Measurements from ENCODE around the gene SGSM1.

Gene SGSM1

DNA sequence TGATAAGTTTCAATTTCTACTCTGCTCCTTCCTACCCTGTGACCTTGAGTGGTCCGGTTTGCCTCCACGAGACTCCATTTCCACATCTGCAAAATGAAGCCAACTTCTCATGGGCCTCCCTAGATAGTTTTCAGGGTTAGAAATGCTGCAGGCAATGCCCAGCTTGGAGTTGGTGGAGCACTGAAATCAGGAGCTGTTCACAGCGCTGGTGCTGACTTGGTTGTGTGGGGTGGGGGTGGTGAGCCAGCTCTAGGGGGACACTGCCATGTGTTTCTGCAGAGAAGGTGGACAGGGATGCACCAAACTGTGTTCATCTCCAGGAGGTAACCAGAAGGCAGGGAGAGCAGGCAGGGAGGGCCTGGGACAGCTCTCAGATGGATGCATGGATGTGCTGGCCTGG is 37.0 kb downstream of the SGSM1 start:
- no peak for DNase-seq (ENCODE audit: low spot score)

DNA sequence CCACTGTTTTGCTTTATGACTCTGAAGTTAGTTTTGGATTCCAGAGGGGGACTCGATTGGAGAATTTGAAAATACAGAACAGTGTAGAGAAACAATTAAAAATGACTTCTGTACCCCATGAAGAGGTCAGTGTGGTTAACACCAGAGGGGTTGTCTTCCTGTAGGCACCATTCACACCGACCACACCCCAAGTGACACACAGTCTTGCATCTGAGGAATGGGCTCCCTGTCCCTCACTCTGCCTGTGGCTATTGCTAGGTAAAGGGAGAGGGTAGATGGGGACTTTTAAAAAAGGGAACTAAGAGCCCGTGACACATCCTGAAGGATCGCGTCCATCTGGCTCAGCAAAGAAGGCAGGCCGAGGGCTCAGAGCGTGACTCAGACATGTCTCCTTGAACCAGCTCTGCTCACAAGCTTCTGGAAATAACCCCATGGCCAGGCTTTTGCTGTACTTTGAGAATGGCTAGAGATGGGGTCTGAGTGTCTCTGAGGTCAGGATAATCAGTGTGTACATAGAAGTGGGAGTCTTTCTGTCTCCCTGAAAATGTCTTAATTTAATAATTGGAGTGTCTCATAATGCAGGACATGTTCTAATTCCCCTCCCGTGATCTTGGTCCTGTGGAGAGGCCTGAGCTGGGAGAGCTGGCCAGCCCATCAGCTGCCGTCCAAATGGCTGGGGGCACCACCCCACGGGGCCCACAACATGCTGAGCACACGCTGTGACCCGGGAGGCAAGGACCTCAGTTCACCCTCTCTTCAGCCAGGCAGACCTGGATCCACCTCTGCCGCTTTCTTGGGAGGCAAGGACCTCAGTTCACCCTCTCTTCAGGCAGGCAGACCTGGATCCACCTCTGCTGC is 39.3 kb downstream of the SGSM1 start:
- no peak for DNase-seq (ENCODE audit: low spot score)

DNA sequence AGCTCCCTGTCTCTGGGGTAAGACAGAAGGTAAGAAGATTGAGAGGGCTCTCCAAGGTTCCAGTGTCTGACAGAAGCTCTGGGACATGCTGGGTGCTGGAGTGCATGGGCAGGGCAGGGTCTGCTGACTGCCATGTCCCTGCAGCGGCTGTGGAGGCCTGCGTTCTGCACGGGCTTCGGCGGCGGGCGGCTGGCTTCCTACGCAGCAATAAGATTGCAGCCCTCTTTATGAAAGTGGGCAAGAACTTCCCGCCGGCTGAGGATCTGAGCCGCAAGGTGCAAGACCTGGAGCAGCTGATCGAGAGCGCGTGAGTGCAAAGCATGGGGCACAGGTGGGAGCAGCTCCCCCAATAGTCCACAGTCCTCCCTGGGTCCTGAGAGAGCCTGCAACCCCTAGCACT is 41.5 kb downstream of the SGSM1 start:
- no peak for DNase-seq (ENCODE audit: low spot score)

GRCh38 chr22:24848559-24849168 is 42.7 kb downstream of the SGSM1 start:
- no peak for DNase-seq (ENCODE audit: low spot score)

DNA sequence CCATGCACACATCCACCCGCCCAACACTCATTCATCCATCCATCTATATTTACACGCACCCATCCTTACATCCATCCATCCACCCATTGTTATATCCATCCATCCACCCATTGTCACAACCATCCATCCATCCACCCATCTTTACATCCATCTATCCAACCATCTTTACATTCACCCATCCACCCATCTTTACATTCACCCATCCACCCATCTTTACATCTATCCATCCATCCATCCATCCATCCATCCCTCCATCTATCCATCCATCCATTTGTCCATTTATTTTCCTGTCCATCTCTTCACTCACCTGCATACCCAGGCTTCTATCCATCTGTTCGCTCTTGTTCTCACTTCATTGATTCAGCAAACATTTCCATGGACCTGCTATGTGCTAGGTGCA is 49.8 kb downstream of the SGSM1 start:
- no peak for DNase-seq (ENCODE audit: low spot score)

GRCh38 chr22:24857576-24857975 is 51.6 kb downstream of the SGSM1 start:
- DNase-seq (ENCODE audit: low spot score), result no peak

DNA sequence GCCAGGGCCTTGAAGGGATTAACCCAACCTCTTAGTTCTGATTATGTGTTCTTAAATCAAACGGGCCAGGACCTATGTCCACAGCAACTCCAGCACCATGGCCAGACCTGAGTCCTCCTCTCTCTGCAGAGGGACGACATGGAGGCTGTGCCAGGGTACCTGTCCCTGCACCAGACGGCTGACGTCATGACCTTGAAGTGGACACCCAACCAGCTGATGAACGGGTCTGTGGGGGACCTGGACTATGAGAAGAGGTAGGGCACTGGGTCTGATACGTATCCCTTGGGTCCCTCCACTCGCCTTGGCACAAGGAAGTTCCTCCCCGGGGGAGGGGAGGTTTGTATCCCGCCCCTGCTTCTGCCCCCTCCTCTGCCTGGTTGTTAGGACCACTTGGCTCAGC is 53.6 kb downstream of the SGSM1 start:
- no peak for DNase-seq (ENCODE audit: low spot score)

DNA sequence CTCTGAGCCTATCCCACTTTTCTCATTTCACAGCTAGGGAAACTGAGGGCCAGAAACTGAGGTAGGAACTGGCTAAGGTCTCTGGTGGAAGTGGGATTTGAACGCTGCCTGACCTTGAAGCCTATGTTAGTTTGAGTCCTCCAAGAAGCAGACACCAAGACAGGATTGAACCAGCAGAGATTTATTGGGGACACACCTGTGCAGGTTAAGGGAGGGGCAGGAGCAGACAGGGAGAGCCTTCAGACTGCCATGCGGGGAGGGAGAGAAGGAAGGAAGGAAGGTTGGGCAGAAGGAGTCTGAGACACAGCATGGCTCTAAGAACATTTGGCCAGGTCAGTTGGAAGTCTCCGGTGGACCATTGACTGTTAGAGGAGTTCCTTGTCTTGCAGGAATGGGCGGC is 59.5 kb downstream of the SGSM1 start:
- no peak for DNase-seq (ENCODE audit: low spot score)

DNA sequence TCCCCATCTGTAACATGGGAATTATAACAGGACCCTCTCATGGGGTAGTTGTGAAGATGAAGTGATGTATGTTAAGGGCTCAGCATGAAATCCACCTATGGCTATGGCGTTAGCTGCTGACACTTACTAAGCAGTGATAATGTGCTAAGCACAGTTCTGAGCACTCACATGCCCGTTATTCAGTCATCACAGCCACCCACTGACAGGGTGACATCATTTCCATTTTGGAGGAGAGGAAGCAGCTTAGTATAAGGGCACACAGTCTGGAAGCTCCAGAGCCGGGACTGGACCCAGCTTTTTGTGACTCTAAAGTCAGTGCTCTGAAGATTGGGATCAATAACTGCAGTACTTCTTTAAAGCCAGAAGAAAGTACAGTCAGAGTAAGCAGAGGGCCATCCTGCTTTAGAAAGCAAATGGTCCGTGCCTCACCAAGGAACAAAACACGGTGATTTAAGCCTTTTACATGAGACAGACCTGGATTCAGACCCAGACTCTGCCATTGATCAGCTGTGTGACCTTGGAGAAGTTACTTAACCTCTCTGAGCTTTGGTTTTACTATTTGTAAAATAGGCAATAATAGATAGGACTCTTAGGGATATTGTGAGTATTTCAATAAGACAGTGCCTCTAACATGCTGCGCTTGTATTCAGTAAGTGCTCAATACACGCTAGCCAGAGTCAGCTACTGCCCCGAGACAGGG is 61.5 kb downstream of the SGSM1 start:
- no peak for DNase-seq (ENCODE audit: low spot score)

GRCh38 chr22:24868979-24869378 is 63.0 kb downstream of the SGSM1 start:
- no peak for DNase-seq (ENCODE audit: low spot score)

DNA sequence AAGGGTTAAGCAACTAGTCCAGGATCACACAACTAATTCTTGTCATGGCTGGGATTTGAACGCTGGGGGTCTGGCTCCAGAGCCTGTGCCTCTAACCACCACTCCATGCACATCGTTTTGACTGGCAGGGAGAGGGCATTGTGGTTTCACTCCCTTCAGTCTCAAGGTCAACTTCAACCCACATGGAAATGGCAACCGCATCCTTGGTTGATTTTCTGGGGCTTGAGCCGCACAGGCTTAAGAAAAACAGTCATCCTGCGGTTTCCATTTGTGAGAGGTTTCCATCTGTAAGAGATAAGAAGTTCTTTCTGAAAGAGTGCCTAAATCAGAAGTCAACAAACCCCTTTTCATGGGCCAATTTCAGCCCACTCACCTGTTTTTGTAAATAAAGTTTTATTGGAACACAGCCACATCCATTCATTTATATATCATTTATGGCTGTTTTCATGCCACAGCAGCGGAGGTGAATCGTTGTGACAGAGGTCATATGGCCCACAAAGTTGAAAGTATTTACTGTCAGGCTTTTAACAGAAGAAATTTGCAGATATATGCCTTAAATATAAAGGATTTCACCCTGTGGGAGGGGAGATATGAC is 65.7 kb downstream of the SGSM1 start:
- no peak for DNase-seq (ENCODE audit: low spot score)

GRCh38 chr22:24873226-24873625 is 67.2 kb downstream of the SGSM1 start:
- no peak for DNase-seq (ENCODE audit: low spot score)

DNA sequence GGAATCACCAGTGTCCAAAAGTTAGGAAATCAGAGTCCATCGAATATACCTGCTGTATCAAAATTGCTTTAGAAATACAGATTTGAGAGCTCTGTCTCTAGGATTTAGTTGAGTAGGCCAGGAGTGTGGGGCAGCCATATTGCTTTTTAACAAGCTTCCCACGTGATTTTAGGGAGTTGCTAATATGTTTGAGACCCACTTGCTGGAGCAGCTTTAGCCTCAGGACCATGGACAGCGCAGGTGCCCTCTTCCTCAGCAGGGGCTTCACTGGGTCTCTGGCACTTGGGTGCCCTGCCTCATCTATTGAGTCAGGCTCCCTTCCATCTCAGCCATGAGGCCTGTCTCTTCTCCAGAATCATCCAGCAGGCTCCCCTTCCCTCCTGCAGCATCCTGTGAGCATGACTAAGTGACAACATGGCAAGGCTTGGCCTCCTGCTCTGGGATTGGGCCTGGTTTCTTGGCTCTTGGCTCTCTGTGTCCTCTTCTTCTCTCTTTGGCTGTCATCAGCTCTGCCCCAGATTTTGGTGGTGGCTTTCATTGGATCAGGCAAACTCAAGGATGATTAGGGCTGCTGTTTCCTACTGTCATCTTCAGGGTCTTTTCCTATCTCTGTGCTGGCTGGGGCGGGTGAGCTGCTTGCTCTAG is 70.0 kb downstream of the SGSM1 start:
- DNase-seq (ENCODE audit: low spot score), result peak; percentile 69

- no peak for DNase-seq (ENCODE audit: low spot score)
Observed at GRCh38 chr22:24876700-24877099, 70.7 kb downstream of the SGSM1 start.

- DNase-seq (ENCODE audit: low spot score), result no peak
Observed at GRCh38 chr22:24878969-24879368, 73.0 kb downstream of the SGSM1 start.

DNA sequence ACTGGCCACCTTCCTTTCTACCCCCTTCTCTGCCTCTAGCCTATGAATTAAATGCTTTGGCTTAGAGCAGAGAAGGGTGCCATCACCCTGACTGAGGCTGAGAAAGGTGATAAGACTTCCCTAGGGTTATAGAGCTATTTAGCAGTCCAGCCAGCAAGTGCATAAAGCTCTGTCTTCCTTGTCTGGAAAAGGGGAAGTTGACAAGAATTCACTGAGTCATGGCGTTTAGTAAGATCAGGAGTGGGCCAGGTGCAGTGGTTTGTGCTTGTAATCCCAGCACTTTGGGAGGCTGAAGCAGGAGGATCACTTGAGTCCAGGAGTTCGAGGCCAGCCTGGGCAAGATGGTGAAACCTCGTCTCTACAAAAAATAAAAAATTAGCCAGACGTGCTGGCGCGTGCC is 77.4 kb downstream of the SGSM1 start:
- DNase-seq (ENCODE audit: low spot score), result no peak

GRCh38 chr22:24887260-24887659 is 81.2 kb downstream of the SGSM1 start:
- DNase-seq (ENCODE audit: low spot score), result no peak

GRCh38 chr22:24893341-24894070 is 87.5 kb downstream of the SGSM1 start:
- DNase-seq (ENCODE audit: low spot score), result no peak

DNA sequence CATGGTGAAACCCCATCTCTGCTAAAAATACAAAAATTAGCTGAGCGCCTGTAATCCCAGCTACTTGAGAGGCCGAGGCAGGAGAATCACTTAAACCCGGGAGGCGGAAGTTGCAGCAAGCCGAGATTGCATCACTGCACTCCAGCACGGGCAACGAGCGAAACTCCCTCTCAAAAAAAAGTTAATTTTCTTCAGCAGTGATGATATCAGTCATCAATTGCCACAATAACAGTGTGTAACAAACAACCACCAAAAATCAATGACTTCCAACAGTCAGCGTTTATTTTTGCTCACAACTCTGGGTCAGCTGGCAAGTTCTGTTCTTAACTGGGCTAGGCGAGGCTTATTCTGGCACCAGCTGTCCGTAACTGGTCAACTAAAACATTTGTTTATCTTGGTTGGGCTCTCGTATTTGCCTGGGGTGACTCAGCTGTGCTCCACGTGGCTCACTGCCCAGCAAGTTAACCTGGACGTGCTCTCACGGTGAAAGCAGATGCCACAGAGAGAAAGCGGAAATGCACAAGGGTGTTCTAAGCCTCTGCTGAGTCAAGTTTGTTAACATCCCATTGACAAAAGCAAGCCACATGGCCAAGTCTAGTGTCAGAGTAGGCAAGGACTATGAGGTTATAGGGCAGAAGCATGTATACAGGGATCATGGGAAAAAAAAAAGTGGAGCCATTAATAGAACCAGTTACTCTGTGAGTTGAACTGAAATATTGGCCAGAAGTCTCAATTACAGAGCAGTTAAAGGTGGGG is 88.4 kb downstream of the SGSM1 start:
- no peak for DNase-seq (ENCODE audit: low spot score)

GRCh38 chr22:24894998-24895397 is 89.0 kb downstream of the SGSM1 start:
- DNase-seq (ENCODE audit: low spot score), result no peak

DNA sequence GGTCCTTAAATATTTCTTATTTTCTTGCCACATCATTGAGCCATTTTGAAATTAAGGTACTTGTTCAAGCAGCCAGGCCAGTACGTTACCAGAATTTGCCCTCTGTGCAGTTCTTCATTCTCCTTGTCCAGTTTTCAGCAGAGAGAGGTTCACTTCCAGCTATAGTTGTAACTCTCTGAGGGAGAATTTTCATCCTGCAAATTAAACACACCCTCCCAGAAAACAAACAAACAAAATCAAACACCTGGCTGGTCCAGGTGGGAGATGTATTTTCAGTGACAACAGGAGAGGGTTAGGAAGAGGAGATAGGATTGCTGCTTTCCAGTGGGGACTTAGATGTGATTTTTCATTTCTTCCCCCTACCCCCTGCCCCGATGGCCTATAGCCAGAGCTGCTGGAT is 95.4 kb downstream of the SGSM1 start:
- no peak for DNase-seq (ENCODE audit: low spot score)

All from ecto neural progenitor cell (in vitro differentiated cells).